Lower lobe of right lung (tissue), 2 donors: ENCODE data around the gene QSOX2. TPM values are rescaled to one million over a fixed set of nuclear protein-coding genes. Genes with fewer than 3 reads are reported as not detected.
A peak's percentile ranks its signal among the peaks of the same experiment; 100 is the strongest.

Experiments
- ATAC-seq, 2 donors: fragments of 200-7000 bp; cut with Tn5 transposase; one replicate each; pipeline ENCODE4 v1.9.1; 2020 to 2022; ENCODE audit warnings: mild to moderate bottlenecking in 2 of 2, moderate library complexity in 2 of 2
- DNase-seq: peaks from one replicate; pipeline ENCODE4 v3.0.0-alpha.2; 2020
- H3K27ac ChIP-seq: fragments of 200-600 bp; one replicate; pipeline ENCODE4 v1.8.0; 2022
- H3K27me3 ChIP-seq: fragments of 200-600 bp; one replicate; pipeline ENCODE4 v1.8.0; 2022; ENCODE audit warnings: low read depth
- H3K36me3 ChIP-seq: fragments of 200-600 bp; one replicate; pipeline ENCODE4 v1.8.0; 2022; ENCODE audit warnings: mild to moderate bottlenecking
- H3K4me1 ChIP-seq: fragments of 200-600 bp; one replicate; pipeline ENCODE4 v1.8.0; 2022
- H3K4me3 ChIP-seq: fragments of 200-600 bp; one replicate; pipeline ENCODE4 v1.8.0; 2022; ENCODE audit warnings: mild to moderate bottlenecking
- H3K9me3 ChIP-seq: fragments of 200-600 bp; one replicate; pipeline ENCODE4 v1.8.0; 2022
- CTCF ChIP-seq: fragments of 200-600 bp; IDR thresholded peaks from one replicate; pipeline ENCODE4 v1.8.0; 2022; ENCODE audit warnings: antibody characterized with exemption, mild to moderate bottlenecking
- intact Hi-C: fragments of 100-400 bp; cut with DNase I; formaldehyde crosslinking; loops from one replicate; pipeline ENCODE4 v1.11.0; 2022
- total RNA-seq: library from RNA; stranded (reverse); fragmentation: NEBNext Ultra II Directional; extraction: Animal tissue kit (Norgen Biotek cat#: 25700); gene quantifications from one replicate; pipeline ENCODE4 v1.2.1, GENCODE V29; 2021
- donor health status: DM: no; HTN: yes; CAD: no; lungs with severe emphysema.

QSOX2 gene
- total RNA-seq, 1 donor from 2014 or later = 10.5 TPM

GRCh38 chr9:136248951-136249876 lies 3.6 kb upstream of the QSOX2 start:
- H3K27ac ChIP-seq = no peak overlapping the region
- no peak for TF ChIP-seq CTCF
- no peaks in the 10 kb centered on the region for H3K9me3 ChIP-seq
- intact Hi-C loops = no loop called here
- H3K4me1 ChIP-seq = peaks cover 9% of the 10 kb centered on the region
- no peaks in the 10 kb centered on the region for H3K36me3 ChIP-seq
- ATAC-seq (no peak), DNase-seq (peak; percentile 49)
- peaks cover 19% of the 10 kb centered on the region for H3K27me3 ChIP-seq
- no peak overlapping the region for H3K4me3 ChIP-seq

- DNase-seq (no peak), ATAC-seq (no peak)
- no peak overlapping the region for H3K4me3 ChIP-seq
- intact Hi-C loops = no loop called here
- no peak overlapping the region for H3K27ac ChIP-seq
- H3K4me1 ChIP-seq = peaks cover 16% of the 10 kb centered on the region
- no peaks in the 10 kb centered on the region for H3K9me3 ChIP-seq
- peaks cover 10% of the 10 kb centered on the region for H3K27me3 ChIP-seq
- H3K36me3 ChIP-seq = no peaks in the 10 kb centered on the region
- TF ChIP-seq CTCF = no peak
Observed at GRCh38 chr9:136247947-136248637, 2.5 kb upstream of the QSOX2 start.

- no peak for ATAC-seq
- Histone ChIP-seq H3K4me1 (peaks cover 16% of the 10 kb centered on the region), H3K27ac (no peak overlapping the region), H3K36me3 (no peaks in the 10 kb centered on the region), H3K27me3 (peaks cover 4% of the 10 kb centered on the region), H3K4me3 (no peak overlapping the region), H3K9me3 (no peaks in the 10 kb centered on the region)
- TF ChIP-seq CTCF = no peak
- intact Hi-C loops = no loop called here
- no peak for DNase-seq
Observed at GRCh38 chr9:136247551-136247916, 1.9 kb upstream of the QSOX2 start.

GRCh38 chr9:136246849-136247550 lies 1.4 kb upstream of the QSOX2 start:
- Histone ChIP-seq H3K4me3 (no peak overlapping the region), H3K27me3 (no peaks in the 10 kb centered on the region), H3K27ac (no peak overlapping the region), H3K9me3 (no peaks in the 10 kb centered on the region), H3K4me1 (peaks cover 16% of the 10 kb centered on the region), H3K36me3 (no peaks in the 10 kb centered on the region)
- no peak for DNase-seq
- no peak for ATAC-seq
- intact Hi-C loops = no loop called here
- no peak for TF ChIP-seq CTCF

GRCh38 chr9:136244969-136245218 lies 718 bp downstream of the QSOX2 start:
- intact Hi-C loops = no loop called here

More at GRCh38 chr9:136244969-136245218, 718 bp downstream of the QSOX2 start:
- Histone ChIP-seq H3K4me1 (peaks cover 18% of the 10 kb centered on the region), H3K27me3 (no peaks in the 10 kb centered on the region), H3K4me3 (peak overlapping the region; percentile 81), H3K27ac (no peak overlapping the region), H3K9me3 (no peaks in the 10 kb centered on the region), H3K36me3 (no peaks in the 10 kb centered on the region)
- DNase-seq (no peak), ATAC-seq (no peak)
- no peak for TF ChIP-seq CTCF
